HepG2 (cell line): ENCODE results near the gene NEU1. TPM values are rescaled to one million over a fixed set of nuclear protein-coding genes. Genes with fewer than 3 reads are reported as not detected.
A peak's percentile ranks its signal among the peaks of the same experiment; 100 is the strongest.

Source experiments
- BRCA1 ChIP-seq: sonication (generic); formaldehyde crosslinking; IDR thresholded peaks from 2 replicates; pipeline ENCODE4 v1.4.0; 2020; ENCODE audit warnings: missing genetic modification reagents
- GZF1 ChIP-seq: sonication (generic); formaldehyde crosslinking; IDR thresholded peaks from 2 replicates; pipeline ENCODE4 v1.5.1; 2020; ENCODE audit warnings: mild to moderate bottlenecking, missing genetic modification reagents
- HOXD1 ChIP-seq: sonication (generic); formaldehyde crosslinking; IDR thresholded peaks from 2 replicates; pipeline ENCODE4 v1.5.0; 2020; ENCODE audit warnings: missing genetic modification reagents
- KDM4B ChIP-seq: sonication (generic); formaldehyde crosslinking; IDR thresholded peaks from 2 replicates; pipeline ENCODE4 v1.4.0; 2020; ENCODE audit warnings: missing genetic modification reagents
- MED1 ChIP-seq: sonication (generic); formaldehyde crosslinking; IDR thresholded peaks from 2 replicates; pipeline ENCODE4 v1.4.0; 2020; ENCODE audit warnings: missing genetic modification reagents
- SMARCE1 ChIP-seq: fragments of 450-650 bp; IDR thresholded peaks from 2 replicates; pipeline ENCODE4 v1.6.1; 2017; ENCODE audit warnings: borderline replicate concordance
- SNAI1 ChIP-seq: sonication (generic); formaldehyde crosslinking; IDR thresholded peaks from 2 replicates; pipeline ENCODE4 v1.5.0; 2020; ENCODE audit warnings: mild to moderate bottlenecking, missing genetic modification reagents, borderline replicate concordance
- TAF15 ChIP-seq: fragments of 200-400 bp; formaldehyde crosslinking; IDR thresholded peaks from one replicate; pipeline ENCODE4 v1.6.1; 2018; ENCODE audit warnings: mild to moderate bottlenecking, low read depth, low read length; ENCODE audit not compliant: poor library complexity, severe bottlenecking
- XRCC5 ChIP-seq: fragments of 200-400 bp; formaldehyde crosslinking; optimal IDR thresholded peaks from 2 replicates; pipeline ENCODE3; 2017; ENCODE audit warnings: mild to moderate bottlenecking, low read length
- ZNF205 ChIP-seq: IDR thresholded peaks from 2 replicates; pipeline ENCODE4 v1.6.1; 2018; ENCODE audit warnings: missing biosample characterization, missing genetic modification reagents
- ZNF207 ChIP-seq: fragments of 450-650 bp; IDR thresholded peaks from 2 replicates; pipeline ENCODE4 v1.6.1; 2016; ENCODE audit warnings: antibody characterized with exemption, borderline replicate concordance
- ZNF34 ChIP-seq: sonication (generic); formaldehyde crosslinking; IDR thresholded peaks from 2 replicates; pipeline ENCODE4 v1.4.0; 2020; ENCODE audit warnings: mild to moderate bottlenecking, missing genetic modification reagents, borderline replicate concordance
- ZNF614 ChIP-seq: IDR thresholded peaks from 2 replicates; pipeline ENCODE4 v1.6.1; 2018; ENCODE audit warnings: missing biosample characterization, missing genetic modification reagents, inconsistent platforms, borderline replicate concordance
- ZNF644 ChIP-seq: IDR thresholded peaks from 2 replicates; pipeline ENCODE4 v1.6.1; 2016; ENCODE audit warnings: low read depth
- ZNF652 ChIP-seq: IDR thresholded peaks from 2 replicates; pipeline ENCODE4 v1.6.1; 2016; ENCODE audit warnings: low read depth, borderline replicate concordance
- ZNF841 ChIP-seq: sonication (generic); formaldehyde crosslinking; IDR thresholded peaks from 2 replicates; pipeline ENCODE4 v1.8.1; 2023; ENCODE audit warnings: missing genetic modification reagents, borderline replicate concordance
- polyA plus RNA-seq, 8 experiments: library from polyadenylated mRNA; depleted of rRNA in 3 of 8; stranded (reverse) in 7 of 8; unstranded in 1 of 8; fragments of >200 nt; fragmentation: Illumina TruSeq in 4 of 8; extraction: Trizol in 4 of 8; gene quantifications; 2 replicates each; pipeline versions ENCODE4 v1.2.1 to v1.2.3, GENCODE V29; 2011 to 2016; ENCODE audit warnings: low read depth in 4 of 8, missing spikeins in 1 of 8, mixed read lengths in 1 of 8; ENCODE audit not compliant: insufficient read depth in 1 of 8
- total RNA-seq, 5 experiments: library from RNA; depleted of rRNA; stranded (reverse); fragments of >200 nt; fragmentation: Illumina TruSeq; extraction: Trizol; gene quantifications; 2 replicates each; pipeline ENCODE4 v1.2.3, GENCODE V29; 2016; ENCODE audit warnings: low read depth in 1 of 5
- TF ChIP-seq, protein P1 (sequence below): sonication (generic); formaldehyde crosslinking; IDR thresholded peaks from 2 replicates; pipeline ENCODE4 v1.4.0; 2020; ENCODE audit warnings: mild to moderate bottlenecking, missing genetic modification reagents, borderline replicate concordance
- TF ChIP-seq, protein P2 (sequence below): sonication (generic); formaldehyde crosslinking; IDR thresholded peaks from 2 replicates; pipeline ENCODE4 v1.5.1; 2020; ENCODE audit warnings: mild to moderate bottlenecking, missing genetic modification reagents, moderate library complexity
- TF ChIP-seq, protein P3 (sequence below): sonication (generic); formaldehyde crosslinking; IDR thresholded peaks from 2 replicates; pipeline ENCODE4 v1.4.0; 2020; ENCODE audit warnings: missing genetic modification reagents
- TF ChIP-seq, protein P4 (sequence below): sonication (generic); formaldehyde crosslinking; IDR thresholded peaks from 2 replicates; pipeline ENCODE4 v1.5.0; 2020; ENCODE audit warnings: missing genetic modification reagents, mild to moderate bottlenecking, borderline replicate concordance

Gene NEU1
- total and polyA plus RNA-seq, 2 of the 13 experiments (the other 11 are each of a cell fraction or from before 2014, with no cell fraction given): 215 to 297 TPM

DNA sequence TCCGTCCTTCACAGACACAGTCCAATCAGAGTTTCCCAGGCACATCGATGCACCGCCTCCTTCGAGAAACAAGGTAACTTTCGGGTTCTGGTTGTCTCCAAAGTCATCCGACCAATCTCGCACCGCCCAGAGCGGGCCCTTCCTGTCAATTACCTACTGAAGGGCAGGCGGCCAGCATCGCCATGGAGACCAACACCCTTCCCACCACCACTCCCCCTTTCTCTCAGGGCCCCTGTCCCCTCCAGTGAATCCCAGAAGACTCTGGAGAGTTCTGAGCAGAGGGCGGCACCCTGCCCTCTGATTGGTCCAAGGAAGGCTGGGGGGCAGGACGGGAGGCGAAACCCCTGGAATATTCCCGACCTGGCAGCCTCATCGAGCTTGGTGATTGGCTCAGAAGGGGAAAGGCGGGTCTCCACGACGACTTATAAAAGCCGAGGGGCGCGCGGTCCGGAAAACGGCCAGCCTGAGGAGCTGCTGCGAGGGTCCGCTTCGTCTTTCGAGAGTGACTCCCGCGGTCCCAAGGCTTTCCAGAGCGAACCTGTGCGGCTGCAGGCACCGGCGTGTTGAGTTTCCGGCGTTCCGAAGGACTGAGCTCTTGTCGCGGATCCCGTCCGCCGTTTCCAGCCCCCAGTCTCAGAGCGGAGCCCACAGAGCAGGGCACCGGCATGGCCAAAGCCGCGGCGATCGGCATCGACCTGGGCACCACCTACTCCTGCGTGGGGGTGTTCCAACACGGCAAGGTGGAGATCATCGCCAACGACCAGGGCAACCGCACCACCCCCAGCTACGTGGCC, 35.1 kb downstream of the NEU1 start, which contains the start of gene HSPA1B (continued):
- peak; percentile 44; the same call in 1 of the 2 replicates for TF ChIP-seq GZF1 (CRISPR knock-in tag)
- TF ChIP-seq ZNF205 (CRISPR knock-in tag): peak; percentile 21; the same call in 1 of the 2 replicates
- 0 out of 2 replicates have a peak, but pooled peaks have one; percentile 58 for TF ChIP-seq SNAI1 (CRISPR knock-in tag)
- TF ChIP-seq, protein P1, sequence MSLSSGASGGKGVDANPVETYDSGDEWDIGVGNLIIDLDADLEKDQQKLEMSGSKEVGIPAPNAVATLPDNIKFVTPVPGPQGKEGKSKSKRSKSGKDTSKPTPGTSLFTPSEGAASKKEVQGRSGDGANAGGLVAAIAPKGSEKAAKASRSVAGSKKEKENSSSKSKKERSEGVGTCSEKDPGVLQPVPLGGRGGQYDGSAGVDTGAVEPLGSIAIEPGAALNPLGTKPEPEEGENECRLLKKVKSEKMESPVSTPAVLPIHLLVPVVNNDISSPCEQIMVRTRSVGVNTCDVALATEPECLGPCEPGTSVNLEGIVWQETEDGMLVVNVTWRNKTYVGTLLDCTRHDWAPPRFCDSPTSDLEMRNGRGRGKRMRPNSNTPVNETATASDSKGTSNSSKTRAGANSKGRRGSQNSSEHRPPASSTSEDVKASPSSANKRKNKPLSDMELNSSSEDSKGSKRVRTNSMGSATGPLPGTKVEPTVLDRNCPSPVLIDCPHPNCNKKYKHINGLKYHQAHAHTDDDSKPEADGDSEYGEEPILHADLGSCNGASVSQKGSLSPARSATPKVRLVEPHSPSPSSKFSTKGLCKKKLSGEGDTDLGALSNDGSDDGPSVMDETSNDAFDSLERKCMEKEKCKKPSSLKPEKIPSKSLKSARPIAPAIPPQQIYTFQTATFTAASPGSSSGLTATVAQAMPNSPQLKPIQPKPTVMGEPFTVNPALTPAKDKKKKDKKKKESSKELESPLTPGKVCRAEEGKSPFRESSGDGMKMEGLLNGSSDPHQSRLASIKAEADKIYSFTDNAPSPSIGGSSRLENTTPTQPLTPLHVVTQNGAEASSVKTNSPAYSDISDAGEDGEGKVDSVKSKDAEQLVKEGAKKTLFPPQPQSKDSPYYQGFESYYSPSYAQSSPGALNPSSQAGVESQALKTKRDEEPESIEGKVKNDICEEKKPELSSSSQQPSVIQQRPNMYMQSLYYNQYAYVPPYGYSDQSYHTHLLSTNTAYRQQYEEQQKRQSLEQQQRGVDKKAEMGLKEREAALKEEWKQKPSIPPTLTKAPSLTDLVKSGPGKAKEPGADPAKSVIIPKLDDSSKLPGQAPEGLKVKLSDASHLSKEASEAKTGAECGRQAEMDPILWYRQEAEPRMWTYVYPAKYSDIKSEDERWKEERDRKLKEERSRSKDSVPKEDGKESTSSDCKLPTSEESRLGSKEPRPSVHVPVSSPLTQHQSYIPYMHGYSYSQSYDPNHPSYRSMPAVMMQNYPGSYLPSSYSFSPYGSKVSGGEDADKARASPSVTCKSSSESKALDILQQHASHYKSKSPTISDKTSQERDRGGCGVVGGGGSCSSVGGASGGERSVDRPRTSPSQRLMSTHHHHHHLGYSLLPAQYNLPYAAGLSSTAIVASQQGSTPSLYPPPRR (CRISPR knock-in tag): peak; percentile 44; the same call in 1 of the 2 replicates
- no peak for TF ChIP-seq SMARCE1
- TF ChIP-seq ZNF652 (CRISPR knock-in tag): no peak
- peak; percentile 86 for TF ChIP-seq ZNF614 (CRISPR knock-in tag)
- no peak for TF ChIP-seq ZNF207
- TF ChIP-seq, protein P2, sequence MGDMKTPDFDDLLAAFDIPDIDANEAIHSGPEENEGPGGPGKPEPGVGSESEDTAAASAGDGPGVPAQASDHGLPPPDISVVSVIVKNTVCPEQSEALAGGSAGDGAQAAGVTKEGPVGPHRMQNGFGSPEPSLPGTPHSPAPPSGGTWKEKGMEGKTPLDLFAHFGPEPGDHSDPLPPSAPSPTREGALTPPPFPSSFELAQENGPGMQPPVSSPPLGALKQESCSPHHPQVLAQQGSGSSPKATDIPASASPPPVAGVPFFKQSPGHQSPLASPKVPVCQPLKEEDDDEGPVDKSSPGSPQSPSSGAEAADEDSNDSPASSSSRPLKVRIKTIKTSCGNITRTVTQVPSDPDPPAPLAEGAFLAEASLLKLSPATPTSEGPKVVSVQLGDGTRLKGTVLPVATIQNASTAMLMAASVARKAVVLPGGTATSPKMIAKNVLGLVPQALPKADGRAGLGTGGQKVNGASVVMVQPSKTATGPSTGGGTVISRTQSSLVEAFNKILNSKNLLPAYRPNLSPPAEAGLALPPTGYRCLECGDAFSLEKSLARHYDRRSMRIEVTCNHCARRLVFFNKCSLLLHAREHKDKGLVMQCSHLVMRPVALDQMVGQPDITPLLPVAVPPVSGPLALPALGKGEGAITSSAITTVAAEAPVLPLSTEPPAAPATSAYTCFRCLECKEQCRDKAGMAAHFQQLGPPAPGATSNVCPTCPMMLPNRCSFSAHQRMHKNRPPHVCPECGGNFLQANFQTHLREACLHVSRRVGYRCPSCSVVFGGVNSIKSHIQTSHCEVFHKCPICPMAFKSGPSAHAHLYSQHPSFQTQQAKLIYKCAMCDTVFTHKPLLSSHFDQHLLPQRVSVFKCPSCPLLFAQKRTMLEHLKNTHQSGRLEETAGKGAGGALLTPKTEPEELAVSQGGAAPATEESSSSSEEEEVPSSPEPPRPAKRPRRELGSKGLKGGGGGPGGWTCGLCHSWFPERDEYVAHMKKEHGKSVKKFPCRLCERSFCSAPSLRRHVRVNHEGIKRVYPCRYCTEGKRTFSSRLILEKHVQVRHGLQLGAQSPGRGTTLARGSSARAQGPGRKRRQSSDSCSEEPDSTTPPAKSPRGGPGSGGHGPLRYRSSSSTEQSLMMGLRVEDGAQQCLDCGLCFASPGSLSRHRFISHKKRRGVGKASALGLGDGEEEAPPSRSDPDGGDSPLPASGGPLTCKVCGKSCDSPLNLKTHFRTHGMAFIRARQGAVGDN: peak; percentile 88
- TF ChIP-seq XRCC5: no peak
- peak; percentile 80 for TF ChIP-seq BRCA1
- TF ChIP-seq, protein P3, sequence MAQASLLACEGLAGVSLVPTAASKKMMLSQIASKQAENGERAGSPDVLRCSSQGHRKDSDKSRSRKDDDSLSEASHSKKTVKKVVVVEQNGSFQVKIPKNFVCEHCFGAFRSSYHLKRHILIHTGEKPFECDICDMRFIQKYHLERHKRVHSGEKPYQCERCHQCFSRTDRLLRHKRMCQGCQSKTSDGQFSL (CRISPR knock-in tag): no peak
- 0 out of 2 replicates have a peak, but pooled peaks have one; percentile 44 for TF ChIP-seq HOXD1 (CRISPR knock-in tag)
- TF ChIP-seq, protein P4, sequence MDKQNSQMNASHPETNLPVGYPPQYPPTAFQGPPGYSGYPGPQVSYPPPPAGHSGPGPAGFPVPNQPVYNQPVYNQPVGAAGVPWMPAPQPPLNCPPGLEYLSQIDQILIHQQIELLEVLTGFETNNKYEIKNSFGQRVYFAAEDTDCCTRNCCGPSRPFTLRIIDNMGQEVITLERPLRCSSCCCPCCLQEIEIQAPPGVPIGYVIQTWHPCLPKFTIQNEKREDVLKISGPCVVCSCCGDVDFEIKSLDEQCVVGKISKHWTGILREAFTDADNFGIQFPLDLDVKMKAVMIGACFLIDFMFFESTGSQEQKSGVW: no peak
- no peak for TF ChIP-seq ZNF644 (CRISPR knock-in tag)
- 0 out of 2 replicates have a peak, but pooled peaks have one; percentile 35 for TF ChIP-seq ZNF34 (CRISPR knock-in tag)
- 0 out of 2 replicates have a peak, but pooled peaks have one; percentile 43 for TF ChIP-seq KDM4B
- TF ChIP-seq TAF15: peak; percentile 54
- peak; percentile 75 for TF ChIP-seq MED1 (CRISPR knock-in tag)
- TF ChIP-seq ZNF841: no peak
